GM18870 (cell line): ENCODE data around the gene SRSF4.

ENCODE experiments used
- ATAC-seq: cut with Tn5 transposase; IDR thresholded peaks from one replicate; pipeline ENCODE4 v1.9.1; 2021; ENCODE audit warnings: moderate library complexity; ENCODE audit not compliant: unreplicated experiment

The SRSF4 gene

DNA sequence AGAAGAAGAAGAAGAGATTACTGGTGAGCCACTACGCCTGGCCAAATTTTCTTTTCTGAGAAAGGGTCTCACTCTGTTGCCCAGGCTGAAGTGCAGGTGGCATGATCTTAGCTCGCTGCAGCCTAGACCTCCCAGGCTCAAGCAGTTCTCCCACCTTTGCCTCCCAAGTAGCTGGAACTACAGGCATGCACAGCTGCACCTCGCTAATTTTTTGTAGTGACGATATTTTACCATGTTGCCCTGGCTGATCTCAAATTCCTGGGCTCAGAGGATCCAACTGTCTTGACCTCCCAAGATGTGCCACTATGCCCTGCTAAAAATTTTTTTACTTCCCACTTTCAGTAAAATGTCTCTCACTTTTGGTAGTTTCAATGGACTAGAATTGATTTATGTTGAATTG is 82.4 kb downstream of the SRSF4 start:
- ATAC-seq, result no peak
